BLaER1 treated with 17β-estradiol and CSF1 and Interleukin-3, amounts not matched to agents 10 nM and 100 nM (cell line): ENCODE data around the gene ITGB1.

Experiments used
- H3K27ac ChIP-seq, 11 experiments: shearing (Covaris generic); formaldehyde crosslinking; 2 replicates each; pipeline ENCODE4 v1.8.1; 2022
- H3K27me3 ChIP-seq, 11 experiments: shearing (Covaris generic); formaldehyde crosslinking; 2 replicates each; pipeline ENCODE4 v1.8.1; 2022
- H3K36me3 ChIP-seq, 11 experiments: shearing (Covaris generic); formaldehyde crosslinking; 2 replicates each; pipeline ENCODE4 v1.8.1; 2022
- H3K4me1 ChIP-seq, 10 experiments: shearing (Covaris generic); formaldehyde crosslinking; 2 replicates each; pipeline ENCODE4 v1.8.1; 2022
- H3K4me2 ChIP-seq, 11 experiments: shearing (Covaris generic); formaldehyde crosslinking; 2 replicates each; pipeline ENCODE4 v1.8.1; 2022
- H3K4me3 ChIP-seq, 10 experiments: shearing (Covaris generic); formaldehyde crosslinking; 2 replicates each; pipeline ENCODE4 v1.8.1; 2022
- H3K9ac ChIP-seq, 11 experiments: shearing (Covaris generic); formaldehyde crosslinking; 2 replicates each; pipeline ENCODE4 v1.8.1; 2022
- H3K9me3 ChIP-seq, 11 experiments: shearing (Covaris generic); formaldehyde crosslinking; replicated peaks in 1 of 11; 2 replicates each; pipeline ENCODE4 v1.8.1; 2022
- H4K20me1 ChIP-seq, 11 experiments: shearing (Covaris generic); formaldehyde crosslinking; 2 replicates each; pipeline ENCODE4 v1.8.1; 2022
- Cebpa-rat ChIP-seq, 11 experiments: shearing (Covaris generic); IDR thresholded peaks; 2 replicates each; pipeline ENCODE4 v1.8.1; 2022

ITGB1 gene

GRCh38 chr10:32888161-32888927 lies 69.7 kb downstream of the ITGB1 start:
- no peak for TF ChIP-seq Cebpa-rat (IDR thresholded peaks at IDR 0.05)
- Histone ChIP-seq H3K4me1 (peaks cover 0 to 3% (median 0%) of the 10 kb centered on the region in 10 experiments; a peak in 2 of 20 replicates), H3K4me2 (no peak overlapping the region), H3K4me3 (no peak overlapping the region), H3K36me3 (peaks cover 0 to 6% (median 0%) of the 10 kb centered on the region in 11 experiments; a peak in 2 of 22 replicates), H3K27ac (no peak overlapping the region), H3K9ac (no peak overlapping the region), H4K20me1 (no peaks in the 10 kb centered on the region; a peak in 1 of 22 replicates), H3K27me3 (no peaks in the 10 kb centered on the region), H3K9me3 (no peaks in the 10 kb centered on the region)

GRCh38 chr10:32887481-32887880 lies 70.5 kb downstream of the ITGB1 start:
- Histone ChIP-seq H3K4me2 (no peak overlapping the region), H3K4me1 (no peaks in the 10 kb centered on the region), H3K27me3 (no peaks in the 10 kb centered on the region), H3K4me3 (no peak overlapping the region), H4K20me1 (no peaks in the 10 kb centered on the region), H3K9me3 (no peaks in the 10 kb centered on the region), H3K9ac (no peak overlapping the region), H3K27ac (no peak overlapping the region), H3K36me3 (peaks cover 0 to 6% (median 0%) of the 10 kb centered on the region in 11 experiments; a peak in 2 of 22 replicates)
- TF ChIP-seq Cebpa-rat (IDR thresholded peaks at IDR 0.05), result no peak

DNA sequence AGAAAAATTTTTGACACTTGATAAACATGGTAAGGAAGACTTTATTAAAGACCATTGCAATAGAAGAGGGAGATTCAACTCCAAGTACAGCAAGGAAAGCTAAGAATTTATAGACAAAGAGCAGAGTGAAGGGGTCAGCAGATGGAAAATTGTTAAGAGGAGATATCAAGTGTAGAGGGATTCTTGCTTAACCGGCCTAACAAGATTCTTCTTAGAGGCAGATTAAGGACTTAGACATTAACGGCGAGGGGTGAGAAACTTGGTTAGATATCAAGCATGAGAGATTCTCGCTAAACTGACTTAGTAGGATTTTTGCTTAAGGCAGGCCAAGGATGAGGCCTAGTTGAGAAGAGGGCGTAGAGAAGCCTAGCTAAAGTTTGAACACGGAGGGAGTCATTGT lies 76.0 kb downstream of the ITGB1 start:
- TF ChIP-seq Cebpa-rat (IDR thresholded peaks at IDR 0.05), result no peak
- H3K4me1 ChIP-seq, result no peaks in the 10 kb centered on the region
- H3K27ac ChIP-seq, result no peak overlapping the region
- H3K4me3 ChIP-seq, result no peak overlapping the region
- H4K20me1 ChIP-seq, result no peaks in the 10 kb centered on the region
- H3K4me2 ChIP-seq, result no peak overlapping the region
- H3K9me3 ChIP-seq, result no peaks in the 10 kb centered on the region
- no peak overlapping the region for H3K9ac ChIP-seq
- H3K36me3 ChIP-seq, result no peaks in the 10 kb centered on the region
- H3K27me3 ChIP-seq, result no peaks in the 10 kb centered on the region

DNA sequence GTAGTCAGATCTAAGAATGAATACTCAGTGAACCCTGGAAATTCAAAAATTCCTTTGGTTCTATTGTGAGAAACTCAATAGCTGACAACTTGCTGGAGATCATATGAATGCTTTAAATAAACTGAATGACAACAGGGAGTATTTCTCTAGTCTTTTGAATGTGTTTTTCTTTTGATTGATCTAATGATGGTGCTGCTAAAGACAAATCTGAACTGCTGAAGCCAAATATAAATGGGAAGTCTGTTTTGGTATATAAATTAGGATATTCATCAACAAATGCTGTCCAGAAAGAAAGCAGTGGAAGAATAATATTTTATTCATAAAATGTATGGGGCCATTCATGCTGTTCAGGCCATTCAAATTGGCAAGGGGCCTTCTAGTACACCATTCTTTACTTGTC lies 79.4 kb downstream of the ITGB1 start:
- Histone ChIP-seq H3K4me3 (no peak overlapping the region), H3K9me3 (no peaks in the 10 kb centered on the region), H3K4me1 (no peaks in the 10 kb centered on the region), H3K9ac (no peak overlapping the region), H3K27me3 (no peaks in the 10 kb centered on the region), H3K4me2 (no peak overlapping the region), H4K20me1 (no peaks in the 10 kb centered on the region), H3K27ac (no peak overlapping the region), H3K36me3 (no peaks in the 10 kb centered on the region)
- TF ChIP-seq Cebpa-rat (IDR thresholded peaks at IDR 0.05), result no peak

DNA sequence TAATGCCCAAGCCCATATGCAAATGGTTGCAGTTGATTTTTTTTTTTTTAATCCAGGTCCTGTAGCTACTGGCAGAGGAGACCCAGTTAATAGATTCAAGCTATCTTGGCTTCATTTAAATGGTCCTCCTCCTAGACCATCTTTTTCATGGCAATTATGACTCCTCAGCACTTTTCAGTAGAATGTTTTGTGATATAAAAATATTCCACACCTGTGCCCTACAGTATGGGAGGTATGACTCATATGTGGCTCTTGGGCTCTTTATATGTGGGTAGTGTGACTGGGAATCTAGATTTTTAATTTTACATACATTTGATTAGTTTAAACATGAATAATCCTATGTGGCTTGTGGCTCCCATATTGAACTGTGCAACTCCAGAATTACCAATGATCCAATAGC lies 80.1 kb downstream of the ITGB1 start:
- Histone ChIP-seq H3K27me3 (no peaks in the 10 kb centered on the region), H3K36me3 (no peaks in the 10 kb centered on the region), H3K27ac (no peak overlapping the region), H3K4me3 (no peak overlapping the region), H3K4me2 (no peak overlapping the region), H3K9me3 (no peaks in the 10 kb centered on the region), H3K9ac (no peak overlapping the region), H4K20me1 (no peaks in the 10 kb centered on the region), H3K4me1 (no peaks in the 10 kb centered on the region)
- TF ChIP-seq Cebpa-rat (IDR thresholded peaks at IDR 0.05), result no peak

- Histone ChIP-seq H3K27ac (no peak overlapping the region), H3K27me3 (no peaks in the 10 kb centered on the region), H4K20me1 (no peaks in the 10 kb centered on the region), H3K9me3 (no peaks in the 10 kb centered on the region), H3K4me2 (no peak overlapping the region), H3K4me3 (no peak overlapping the region), H3K36me3 (no peaks in the 10 kb centered on the region), H3K9ac (no peak overlapping the region), H3K4me1 (no peaks in the 10 kb centered on the region)
- no peak for TF ChIP-seq Cebpa-rat (IDR thresholded peaks at IDR 0.05)
Measured at GRCh38 chr10:32865170-32865569, 92.9 kb downstream of the ITGB1 start.

GRCh38 chr10:32854435-32854834 lies 103.6 kb downstream of the ITGB1 start:
- no peak for TF ChIP-seq Cebpa-rat (IDR thresholded peaks at IDR 0.05)
- H3K4me1 ChIP-seq, result no peaks in the 10 kb centered on the region
- 0 out of 22 replicates have a peak, but pooled peaks cover 0 to 8% (median 0%) of the 10 kb centered on the region in 11 experiments for H3K9me3 ChIP-seq
- H3K27me3 ChIP-seq, result no peaks in the 10 kb centered on the region
- H3K9ac ChIP-seq, result no peak overlapping the region
- H4K20me1 ChIP-seq, result no peaks in the 10 kb centered on the region
- no peak overlapping the region for H3K27ac ChIP-seq
- no peak overlapping the region for H3K4me2 ChIP-seq
- H3K4me3 ChIP-seq, result no peak overlapping the region
- no peaks in the 10 kb centered on the region for H3K36me3 ChIP-seq

- Histone ChIP-seq H3K27ac (no peak overlapping the region), H3K9me3 (0 out of 22 replicates have a peak, but pooled peaks cover 0 to 7% (median 0%) of the 10 kb centered on the region in 11 experiments), H3K4me1 (no peaks in the 10 kb centered on the region), H3K4me2 (no peak overlapping the region), H4K20me1 (no peaks in the 10 kb centered on the region), H3K4me3 (no peak overlapping the region), H3K9ac (no peak overlapping the region), H3K27me3 (no peaks in the 10 kb centered on the region), H3K36me3 (no peaks in the 10 kb centered on the region)
- TF ChIP-seq Cebpa-rat (IDR thresholded peaks at IDR 0.05), result no peak
Measured at GRCh38 chr10:32851301-32851700, 106.7 kb downstream of the ITGB1 start.
